Endothelial cell of umbilical vein (primary cell): ENCODE data around the gene EPSTI1. TPM values are rescaled to one million over a fixed set of nuclear protein-coding genes. Genes with fewer than 3 reads are reported as not detected.

Experiments
- BruUV-seq: library from RNA; stranded (reverse); fragments of 400-500 nt; replicated peaks from 2 replicates; lab custom pipeline; 2021; lab: Mats Ljungman, UMichigan
- CTCF ChIA-PET: fragments of 300-600, 350-600 bp; sonication (Branson Sonifier 250); formaldehyde crosslinking; loops from one replicate; lab custom pipeline; 2021; ENCODE audit warnings: antibody characterized with exemption, inconsistent platforms; lab: Charles Lee
- POLR2A ChIA-PET: fragments of 300-600, 350-600 bp; sonication (Branson Sonifier 250); formaldehyde crosslinking; loops from one replicate; lab custom pipeline; 2021; ENCODE audit warnings: antibody characterized with exemption, inconsistent platforms; lab: Charles Lee
- DNase-seq: peaks from one replicate; pipeline ENCODE4 v3.0.0-alpha.2; 2011; ENCODE audit warnings: low read depth, low spot score
- FAIRE-seq: peaks from 2 replicates; lab custom pipeline; 2011; peaks lifted over from hg19 to GRCh38; lab: Jason Lieb, UNC
- H2AFZ ChIP-seq: 2 replicates; pipeline ENCODE4 v1.6.0; 2012; ENCODE audit warnings: low read depth, low read length, control low read depth, inconsistent platforms
- H3K27ac ChIP-seq: 2 replicates; pipeline ENCODE4 v1.5.1; 2011; ENCODE audit warnings: low read depth, mild to moderate bottlenecking, control low read depth, low read length, moderate library complexity; ENCODE audit not compliant: insufficient read depth
- H3K27me3 ChIP-seq, 2 experiments: 2 replicates each; pipeline versions ENCODE4 v1.6.0 to v1.6.1; 2011; ENCODE audit warnings: low read length in 2 of 2, mixed read lengths in 1 of 2; ENCODE audit not compliant: control insufficient read depth in 2 of 2, insufficient read depth in 2 of 2
- H3K36me3 ChIP-seq, 2 experiments: 2 replicates in 1 of 2; 3 replicates in 1 of 2; pipeline ENCODE4 v1.5.1; 2011; ENCODE audit warnings: low read length in 2 of 2, mild to moderate bottlenecking in 1 of 2, moderate library complexity in 1 of 2; ENCODE audit not compliant: control insufficient read depth in 2 of 2, insufficient read depth in 2 of 2; ENCODE audit errors: extremely low read depth in 1 of 2
- H3K4me1 ChIP-seq: 3 replicates; pipeline ENCODE4 v1.5.1; 2011; ENCODE audit warnings: mild to moderate bottlenecking, low read length; ENCODE audit not compliant: control insufficient read depth, insufficient read depth; ENCODE audit errors: extremely low read depth
- H3K4me2 ChIP-seq: 2 replicates; pipeline ENCODE4 v1.6.1; 2011; ENCODE audit warnings: low read length, control low read depth, mixed read lengths; ENCODE audit not compliant: insufficient read depth
- H3K4me3 ChIP-seq, 3 experiments: fragments of 200-600 bp in 1 of 3; sonication (generic), shearing (Covaris generic) in 1 of 3; replicated peaks in 1 of 3; 2 replicates each; pipeline ENCODE4 v1.5.1; 2011 to 2016; ENCODE audit warnings: control low read depth in 3 of 3, low read length in 3 of 3, mild to moderate bottlenecking in 2 of 3, inconsistent platforms in 1 of 3, low read depth in 1 of 3, moderate library complexity in 1 of 3; ENCODE audit not compliant: insufficient read depth in 1 of 3
- H3K79me2 ChIP-seq: 2 replicates; pipeline ENCODE4 v1.6.0; 2012; ENCODE audit warnings: low read length, inconsistent platforms; ENCODE audit not compliant: control insufficient read depth, insufficient read depth
- H3K9ac ChIP-seq: replicated peaks from 2 replicates; pipeline ENCODE3; 2011; ENCODE audit warnings: low read length, control low read depth; ENCODE audit not compliant: insufficient read depth; ENCODE audit errors: extremely low read depth
- H3K9me1 ChIP-seq: replicated peaks from 3 replicates; pipeline ENCODE4 v1.6.0; 2011; ENCODE audit warnings: mild to moderate bottlenecking, low read length; ENCODE audit not compliant: control insufficient read depth, insufficient read depth; ENCODE audit errors: extremely low read depth
- H3K9me3 ChIP-seq: replicated peaks from 2 replicates; pipeline ENCODE4 v1.5.1; 2012; ENCODE audit warnings: low read length, inconsistent platforms; ENCODE audit not compliant: control insufficient read depth, insufficient read depth
- H4K20me1 ChIP-seq: replicated peaks from 2 replicates; pipeline ENCODE3; 2011; ENCODE audit warnings: mild to moderate bottlenecking, low read length; ENCODE audit not compliant: control insufficient read depth, insufficient read depth; ENCODE audit errors: extremely low read depth
- EZH2 ChIP-seq: IDR thresholded peaks from 2 replicates; pipeline ENCODE4 v1.6.1; 2012; ENCODE audit warnings: borderline replicate concordance, low read depth, mild to moderate bottlenecking, moderate library complexity, low read length, inconsistent platforms; ENCODE audit not compliant: severe bottlenecking
- FOS ChIP-seq: IDR thresholded peaks from 2 replicates; pipeline ENCODE4 v1.6.1; 2011; ENCODE audit warnings: mild to moderate bottlenecking, low read length, moderate library complexity, borderline replicate concordance; ENCODE audit not compliant: insufficient read depth
- GATA2 ChIP-seq: IDR thresholded peaks from 2 replicates; pipeline ENCODE4 v1.7.0; 2011; ENCODE audit warnings: low read depth, mild to moderate bottlenecking, moderate library complexity, mixed read lengths, low read length; ENCODE audit not compliant: insufficient read length, insufficient read depth
- JUN ChIP-seq: IDR thresholded peaks from 2 replicates; pipeline ENCODE4 v1.6.1; 2011; ENCODE audit warnings: borderline replicate concordance, low read depth; ENCODE audit not compliant: insufficient read length, insufficient read depth
- MYC ChIP-seq: IDR thresholded peaks from one replicate; pipeline ENCODE4 v1.6.1; 2011; ENCODE audit warnings: mild to moderate bottlenecking, low read depth, low read length
- POLR2A ChIP-seq: IDR thresholded peaks from 2 replicates; pipeline ENCODE4 v1.6.1; 2012; ENCODE audit warnings: low read depth, mild to moderate bottlenecking, control low read depth, low read length
- POLR2AphosphoS5 ChIP-seq: IDR thresholded peaks from 2 replicates; pipeline ENCODE4 v1.6.1; 2012; ENCODE audit warnings: low read depth, mild to moderate bottlenecking, control low read depth, low read length, moderate library complexity; ENCODE audit not compliant: insufficient read depth
- dilution Hi-C: fragments of 300-500 bp; cut with MboI; formaldehyde crosslinking; loops from one replicate; pipeline ENCODE4 v1.15.0; 2019; ENCODE audit warnings: low sequenced_read_pairs; ENCODE audit not compliant: extremely low pct_ligation_motif_present
- intact Hi-C: fragments of 100-400 bp; cut with micrococcal nuclease; formaldehyde crosslinking; loops from one replicate; pipeline ENCODE4 v1.10.0; 2022
- polyA plus RNA-seq, 4 experiments: library from polyadenylated mRNA; depleted of rRNA in 3 of 4; stranded (reverse) in 3 of 4; unstranded in 1 of 4; fragments of >200 nt; gene quantifications; 2 replicates each; pipeline versions ENCODE4 v1.2.1 to v1.2.3, GENCODE V29; 2011 to 2012; ENCODE audit warnings: missing spikeins in 1 of 4
- total RNA-seq: library from RNA; stranded (reverse); gene quantifications from 2 replicates; pipeline ENCODE4 v1.2.3, GENCODE V29; 2021
- TF ChIP-seq, protein P1 (sequence below), 2 donors: IDR thresholded peaks; 1 replicate in 1 of 2; 2 replicates in 1 of 2; pipeline ENCODE4 v1.5.1; 2011; ENCODE audit warnings: low read length in 2 of 2, mild to moderate bottlenecking in 2 of 2, moderate library complexity in 2 of 2, control low read depth in 1 of 2, inconsistent platforms in 1 of 2, low read depth in 1 of 2; ENCODE audit not compliant: insufficient read depth in 1 of 2; ENCODE audit errors: extremely low read depth in 1 of 2
- TF ChIP-seq, protein P2 (sequence below): IDR thresholded peaks from 2 replicates; pipeline ENCODE4 v1.6.1; 2011; ENCODE audit not compliant: insufficient read depth, insufficient read length

Gene EPSTI1
- total and polyA plus RNA-seq, 2 donors (not counting 3 experiments of a cell fraction or from before 2014, with no cell fraction given) = 0.77 to 3.1 TPM

DNA sequence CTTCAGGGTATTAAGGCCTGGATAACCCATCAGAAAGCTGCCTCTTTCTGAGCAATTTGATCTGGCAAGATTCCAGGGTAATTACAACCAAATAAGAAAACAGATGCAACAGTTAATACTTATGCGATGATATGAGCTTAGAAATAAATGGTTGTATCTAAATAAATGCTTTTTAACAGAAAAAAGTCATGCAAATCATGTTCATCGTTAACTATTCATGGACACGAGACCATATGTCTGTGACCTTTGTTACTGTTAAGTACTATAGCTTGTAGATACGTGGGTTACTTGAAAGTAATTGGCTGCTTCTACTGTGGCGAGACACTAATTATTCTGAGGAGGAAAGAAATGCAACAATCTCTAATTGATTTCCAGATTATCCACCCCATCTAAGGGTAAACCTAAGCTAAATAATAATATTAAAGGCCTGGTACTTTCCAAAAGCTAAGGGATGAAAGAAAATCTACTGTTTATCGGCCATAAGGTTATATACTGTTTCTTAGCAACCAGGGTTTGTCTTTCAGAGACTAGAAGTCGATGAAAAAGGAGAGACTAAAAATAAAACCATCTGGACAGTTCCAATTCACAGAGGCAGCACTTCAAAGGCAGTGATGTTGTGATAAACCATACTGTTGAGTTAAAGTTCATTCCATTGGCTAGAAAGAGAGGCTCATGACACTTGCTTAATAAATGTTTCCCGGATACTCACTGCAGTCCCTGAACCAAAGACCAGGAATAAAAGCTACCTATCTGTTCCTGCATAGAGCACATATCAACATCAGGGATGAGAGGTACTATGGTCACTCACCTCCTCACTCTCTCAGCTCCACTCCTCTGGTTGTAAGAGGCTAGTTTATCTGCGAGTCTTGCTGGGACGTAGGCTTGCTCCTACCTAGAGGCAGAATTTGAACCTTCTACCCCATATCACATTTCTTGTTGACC lies 1.5 kb downstream of the EPSTI1 start:
- Histone ChIP-seq H3K9me1 (no peaks in the 10 kb centered on the region), H3K36me3 (no peaks in the 10 kb centered on the region), H3K4me1 (peaks cover 10% of the 10 kb centered on the region), H3K27ac (no peak overlapping the region), H4K20me1 (no peaks in the 10 kb centered on the region), H3K4me3 (no peak overlapping the region), H3K79me2 (no peaks in the 10 kb centered on the region), H3K27me3 (no peaks in the 10 kb centered on the region), H2AFZ (no peak overlapping the region), H3K9ac (no peak overlapping the region), H3K9me3 (no peaks in the 10 kb centered on the region), H3K4me2 (no peak overlapping the region)
- FAIRE-seq = no peak
- CTCF ChIA-PET = interaction anchor here (0.9 to 4.0 kb wide), 8 partner anchors 11 to 94 kb away, joined by 3 to 21 read pairs (median 4); no protein-coding TSS in a partner anchor
- TF ChIP-seq MYC (no peak), POLR2AphosphoS5 (no peak), EZH2 (no peak), POLR2A (no peak), GATA2 (no peak), FOS (no peak), JUN (no peak)
- TF ChIP-seq, protein P1, sequence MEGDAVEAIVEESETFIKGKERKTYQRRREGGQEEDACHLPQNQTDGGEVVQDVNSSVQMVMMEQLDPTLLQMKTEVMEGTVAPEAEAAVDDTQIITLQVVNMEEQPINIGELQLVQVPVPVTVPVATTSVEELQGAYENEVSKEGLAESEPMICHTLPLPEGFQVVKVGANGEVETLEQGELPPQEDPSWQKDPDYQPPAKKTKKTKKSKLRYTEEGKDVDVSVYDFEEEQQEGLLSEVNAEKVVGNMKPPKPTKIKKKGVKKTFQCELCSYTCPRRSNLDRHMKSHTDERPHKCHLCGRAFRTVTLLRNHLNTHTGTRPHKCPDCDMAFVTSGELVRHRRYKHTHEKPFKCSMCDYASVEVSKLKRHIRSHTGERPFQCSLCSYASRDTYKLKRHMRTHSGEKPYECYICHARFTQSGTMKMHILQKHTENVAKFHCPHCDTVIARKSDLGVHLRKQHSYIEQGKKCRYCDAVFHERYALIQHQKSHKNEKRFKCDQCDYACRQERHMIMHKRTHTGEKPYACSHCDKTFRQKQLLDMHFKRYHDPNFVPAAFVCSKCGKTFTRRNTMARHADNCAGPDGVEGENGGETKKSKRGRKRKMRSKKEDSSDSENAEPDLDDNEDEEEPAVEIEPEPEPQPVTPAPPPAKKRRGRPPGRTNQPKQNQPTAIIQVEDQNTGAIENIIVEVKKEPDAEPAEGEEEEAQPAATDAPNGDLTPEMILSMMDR (IDR thresholded peaks at IDR 0.05; ENCODE audit: extremely low read depth in 1 of 2, insufficient read depth in 1 of 2, low read depth in 1 of 2, low read length in 2 of 2) = no peak
- TF ChIP-seq, protein P2, sequence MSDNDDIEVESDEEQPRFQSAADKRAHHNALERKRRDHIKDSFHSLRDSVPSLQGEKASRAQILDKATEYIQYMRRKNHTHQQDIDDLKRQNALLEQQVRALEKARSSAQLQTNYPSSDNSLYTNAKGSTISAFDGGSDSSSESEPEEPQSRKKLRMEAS = no peak
- POLR2A ChIA-PET = no interaction called here
- dilution Hi-C loops (no loop called here), intact Hi-C loops (loop anchor here (5.0 kb wide), 1 partner anchor 87 kb away; no protein-coding TSS in a partner anchor)
- no peak for DNase-seq
- no TSS peak for BruUV-seq
